H9 (cell line): ENCODE measurements around the gene RPIA. TPM values are rescaled to one million over a fixed set of nuclear protein-coding genes. Genes with fewer than 3 reads are reported as not detected.

Source experiments
- DNase-seq: peaks from one replicate; pipeline ENCODE4 v3.0.0-alpha.2; 2017
- H2AFZ ChIP-seq: one replicate; pipeline ENCODE4 v1.6.1; 2013; ENCODE audit warnings: mild to moderate bottlenecking, low read length, control low read depth, moderate library complexity
- H2AK5ac ChIP-seq: 2 replicates; pipeline ENCODE4 v1.6.1; 2013; ENCODE audit warnings: low read length, control low read depth, mixed read lengths; ENCODE audit not compliant: insufficient read length
- H2BK120ac ChIP-seq: one replicate; pipeline ENCODE4 v1.6.1; 2013; ENCODE audit warnings: low read depth, mild to moderate bottlenecking, low read length, control low read depth, inconsistent platforms; ENCODE audit not compliant: poor library complexity, severe bottlenecking
- H2BK12ac ChIP-seq: 2 replicates; pipeline ENCODE4 v1.6.1; 2013; ENCODE audit warnings: low read length, control low read depth, mixed read lengths, low read depth; ENCODE audit not compliant: insufficient read length
- H2BK15ac ChIP-seq: 2 replicates; pipeline ENCODE4 v1.6.1; 2013; ENCODE audit warnings: low read depth, low read length, control low read depth
- H2BK20ac ChIP-seq: one replicate; pipeline ENCODE4 v1.6.1; 2013; ENCODE audit warnings: low read depth, mild to moderate bottlenecking, low read length, control low read depth, inconsistent platforms; ENCODE audit not compliant: poor library complexity, severe bottlenecking
- H2BK5ac ChIP-seq: 2 replicates; pipeline ENCODE4 v1.6.1; 2013; ENCODE audit warnings: low read length, control low read depth, mixed read lengths; ENCODE audit not compliant: insufficient read length
- H3K14ac ChIP-seq: 2 replicates; pipeline ENCODE4 v1.6.1; 2013; ENCODE audit warnings: low read length, control low read depth; ENCODE audit not compliant: insufficient read depth
- H3K18ac ChIP-seq: 2 replicates; pipeline ENCODE4 v1.6.1; 2013; ENCODE audit warnings: low read depth, mild to moderate bottlenecking, mixed read lengths, low read length, control low read depth; ENCODE audit not compliant: insufficient read length
- H3K23ac ChIP-seq: 2 replicates; pipeline ENCODE4 v1.6.1; 2013; ENCODE audit warnings: low read length, control low read depth, mixed read lengths, low read depth; ENCODE audit not compliant: insufficient read length
- H3K23me2 ChIP-seq: 2 replicates; pipeline ENCODE4 v1.6.1; 2013; ENCODE audit warnings: low read depth, mild to moderate bottlenecking, mixed read lengths, low read length, control low read depth; ENCODE audit not compliant: insufficient read length, poor library complexity, severe bottlenecking
- H3K27ac ChIP-seq: 2 replicates; pipeline ENCODE4 v1.5.1; 2013; ENCODE audit warnings: low read length, control low read depth, mixed read lengths, low read depth; ENCODE audit not compliant: insufficient read length
- H3K27me3 ChIP-seq: 2 replicates; pipeline ENCODE4 v1.6.1; 2013; ENCODE audit warnings: low read length, control low read depth, inconsistent platforms; ENCODE audit not compliant: insufficient read depth
- H3K4ac ChIP-seq: 2 replicates; pipeline ENCODE4 v1.6.1; 2013; ENCODE audit warnings: low read depth, mild to moderate bottlenecking, control low read depth, inconsistent platforms, low read length, moderate library complexity
- H3K4me1 ChIP-seq: 2 replicates; pipeline ENCODE4 v1.6.1; 2013; ENCODE audit warnings: low read length, control low read depth, inconsistent platforms; ENCODE audit not compliant: insufficient read depth
- H3K4me2 ChIP-seq: 2 replicates; pipeline ENCODE4 v1.6.1; 2013; ENCODE audit warnings: low read length, control low read depth, mixed read lengths; ENCODE audit not compliant: insufficient read length, insufficient read depth
- H3K56ac ChIP-seq: 2 replicates; pipeline ENCODE4 v1.6.1; 2013; ENCODE audit warnings: low read depth, mild to moderate bottlenecking, mixed read lengths, low read length, control low read depth; ENCODE audit not compliant: insufficient read length
- H3K79me1 ChIP-seq: 2 replicates; pipeline ENCODE4 v1.6.1; 2013; ENCODE audit warnings: low read depth, mild to moderate bottlenecking, moderate library complexity, low read length, control low read depth, inconsistent platforms; ENCODE audit not compliant: insufficient read depth, poor library complexity, severe bottlenecking
- H3K79me2 ChIP-seq: 2 replicates; pipeline ENCODE4 v1.6.1; 2013; ENCODE audit warnings: low read length, control low read depth, inconsistent platforms; ENCODE audit not compliant: insufficient read depth
- H3K9ac ChIP-seq: 2 replicates; pipeline ENCODE4 v1.6.1; 2013; ENCODE audit warnings: low read length, control low read depth, mixed read lengths; ENCODE audit not compliant: insufficient read length; ENCODE audit errors: extremely low read depth
- H3K9me3 ChIP-seq: one replicate; pipeline ENCODE4 v1.6.1; 2013; ENCODE audit warnings: low read depth, low read length, inconsistent platforms; ENCODE audit not compliant: control insufficient read depth
- H3T11ph ChIP-seq: one replicate; pipeline ENCODE4 v1.6.1; 2013; ENCODE audit warnings: mild to moderate bottlenecking, low read length, control low read depth, inconsistent platforms
- H4K20me1 ChIP-seq: one replicate; pipeline ENCODE4 v1.6.1; 2013; ENCODE audit not compliant: control insufficient read depth, insufficient read length, insufficient read depth
- H4K5ac ChIP-seq: 2 replicates; pipeline ENCODE4 v1.6.1; 2013; ENCODE audit warnings: low read depth, mild to moderate bottlenecking, mixed read lengths, low read length, control low read depth; ENCODE audit not compliant: insufficient read length
- H4K8ac ChIP-seq: replicated peaks from 2 replicates; pipeline ENCODE4 v1.6.1; 2013; ENCODE audit warnings: low read length, control low read depth, mixed read lengths, low read depth; ENCODE audit not compliant: insufficient read length
- H4K91ac ChIP-seq: 2 replicates; pipeline ENCODE4 v1.6.1; 2013; ENCODE audit warnings: low read depth, mild to moderate bottlenecking, moderate library complexity, mixed read lengths, low read length, control low read depth; ENCODE audit not compliant: insufficient read length
- H3K27ac Mint-ChIP-seq, 3 experiments: 2 replicates in 2 of 3; 3 replicates in 1 of 3; pipeline ENCODE4 v1.8.0; 2020 to 2021; ENCODE audit warnings: mixed read lengths in 3 of 3, mild to moderate bottlenecking in 1 of 3, moderate library complexity in 1 of 3
- H3K27me3 Mint-ChIP-seq: 2 replicates; pipeline ENCODE4 v1.8.0; 2021; ENCODE audit warnings: low read depth, mild to moderate bottlenecking, moderate library complexity, mixed read lengths
- H3K36me3 Mint-ChIP-seq, 3 experiments: 2 replicates in 2 of 3; 3 replicates in 1 of 3; pipeline ENCODE4 v1.8.0; 2020 to 2021; ENCODE audit warnings: low read depth in 3 of 3, mixed read lengths in 3 of 3; ENCODE audit not compliant: insufficient read depth in 1 of 3
- H3K4me1 Mint-ChIP-seq, 2 experiments: 2 replicates each; pipeline ENCODE4 v1.8.0; 2020; ENCODE audit warnings: mixed read lengths in 2 of 2
- H3K4me3 Mint-ChIP-seq, 2 experiments: 2 replicates in 1 of 2; 3 replicates in 1 of 2; pipeline ENCODE4 v1.8.0; 2020 to 2021; ENCODE audit warnings: mild to moderate bottlenecking in 2 of 2, mixed read lengths in 2 of 2, moderate library complexity in 1 of 2
- H3K9me3 Mint-ChIP-seq, 2 experiments: 2 replicates in 1 of 2; 3 replicates in 1 of 2; pipeline ENCODE4 v1.8.0; 2020; ENCODE audit warnings: mild to moderate bottlenecking in 2 of 2, mixed read lengths in 2 of 2, moderate library complexity in 1 of 2
- CTCF ChIP-seq: fragments of 200-600 bp; sonication (generic); conservative IDR thresholded peaks from 3 replicates; pipeline ENCODE4 v1.8.0; 2021; ENCODE audit warnings: antibody characterized with exemption, mild to moderate bottlenecking
- WGBS: extraction: QIAGEN DNeasy Blood & Tissue Kit; methylation state at CpG from one replicate; pipeline ENCODE4 v1.1.7; 2013; ENCODE audit warnings: missing lambda C conversion rate, low lambda C conversion rate, mixed read lengths; ENCODE audit not compliant: insufficient read length; ENCODE audit errors: extremely low coverage; 5-methylcytosine and 5-hydroxymethylcytosine counted together
- total RNA-seq: library from RNA; stranded (reverse); gene quantifications from 2 replicates; pipeline ENCODE4 v1.2.1, GENCODE V29; 2021

Gene RPIA
- total RNA-seq, 1 experiment from 2014 or later = 18.6 TPM

- Histone ChIP-seq H3K23ac (no peak overlapping the region), H2BK15ac (no peak overlapping the region), H3K56ac (no peak overlapping the region), H3K23me2 (no peaks in the 10 kb centered on the region), H4K5ac (no peak overlapping the region), H3K4me2 (no peak overlapping the region), H4K8ac (no peak overlapping the region), H3K27ac (no peak overlapping the region), H2BK12ac (no peak overlapping the region), H3K4ac (no peak overlapping the region), H3T11ph (no peak overlapping the region), H3K4me1 (peaks cover 6% of the 10 kb centered on the region; the same call in 1 of the 2 replicates), H4K20me1 (peaks cover 2% of the 10 kb centered on the region), H2BK120ac (no peak overlapping the region), H3K9me3 (no peaks in the 10 kb centered on the region), H3K18ac (no peak overlapping the region), H2AK5ac (no peak overlapping the region), H3K79me2 (no peaks in the 10 kb centered on the region), H4K91ac (no peak overlapping the region), H3K14ac (no peak overlapping the region), H3K79me1 (no peaks in the 10 kb centered on the region), H2BK20ac (no peak overlapping the region), H2AFZ (no peak overlapping the region), H3K27me3 (no peaks in the 10 kb centered on the region), H3K9ac (no peak overlapping the region), H2BK5ac (no peak overlapping the region)
- no peak overlapping the region for H3K4me3 Mint-ChIP-seq
- DNase-seq = no peak
- WGBS = no CpG with 5 or more reads among the region's 3 CpGs
- peaks cover 3 to 8% of the 10 kb centered on the region in 2 experiments; a peak in 4 of 5 replicates for H3K9me3 Mint-ChIP-seq
- no peak for TF ChIP-seq CTCF
- peaks cover 3 to 5% (median 3%) of the 10 kb centered on the region in 3 experiments; a peak in 5 of 7 replicates for H3K36me3 Mint-ChIP-seq
- no peak overlapping the region for H3K27ac Mint-ChIP-seq
- peaks cover 18 to 19% of the 10 kb centered on the region in 2 experiments for H3K4me1 Mint-ChIP-seq
- no peaks in the 10 kb centered on the region for H3K27me3 Mint-ChIP-seq
Observed at GRCh38 chr2:88656690-88657089, 34.8 kb upstream of the RPIA start.
